A549 (cell line): Measurements from ENCODE around the gene ZNF672. TPM values are rescaled to one million over a fixed set of nuclear protein-coding genes. Genes with fewer than 3 reads are reported as not detected.

Source experiments
- ATAC-seq, 2 experiments: fragments of 200-7000 bp in 1 of 2; fragments of >200 bp in 1 of 2; cut with Nextera tagmentation in 1 of 2; cut with Tn5 transposase in 1 of 2; 3 replicates each; pipeline versions ENCODE4 v1.8.0 to v1.9.1; 2018 to 2020; ENCODE audit warnings: mild to moderate bottlenecking in 1 of 2, moderate library complexity in 1 of 2
- CTCF ChIA-PET: fragments of 300-600 bp; sonication (Branson Sonifier 250); formaldehyde crosslinking; extraction: SDS; loops from one replicate; lab custom pipeline; 2021; ENCODE audit warnings: antibody characterized with exemption, inconsistent platforms; lab: Yijun Ruan, JAX
- POLR2A ChIA-PET: fragments of 350-600 bp; formaldehyde crosslinking; extraction: SDS; loops from one replicate; lab custom pipeline; 2021; ENCODE audit warnings: antibody characterized with exemption, inconsistent platforms; lab: Yijun Ruan, JAX
- DNase-seq, 2 experiments: peaks; one replicate each; pipeline versions ENCODE4 v3.0.0 to v3.0.0-alpha.2; 2011 to 2016; ENCODE audit warnings: low read depth in 1 of 2, low spot score in 1 of 2
- FAIRE-seq: peaks from 2 replicates; lab custom pipeline; 2011; peaks lifted over from hg19 to GRCh38; lab: Jason Lieb, UNC
- H3K27ac ChIP-seq, 2 experiments: fragments of >200 bp; sonication (Bioruptor Twin); formaldehyde crosslinking; 3 replicates each; pipeline ENCODE4 v1.5.1; 2016 to 2017
- H3K4me1 ChIP-seq: fragments of >200 bp; sonication (Bioruptor Twin); formaldehyde crosslinking; 3 replicates; pipeline ENCODE4 v1.6.1; 2016
- H3K4me2 ChIP-seq: fragments of >200 bp; sonication (Bioruptor Twin); formaldehyde crosslinking; 3 replicates; pipeline ENCODE4 v1.6.1; 2016
- H3K4me3 ChIP-seq: fragments of >200 bp; sonication (Bioruptor Twin); formaldehyde crosslinking; 3 replicates; pipeline ENCODE4 v1.5.1; 2016
- H3K9me3 ChIP-seq: fragments of >200 bp; sonication (Bioruptor Twin); formaldehyde crosslinking; 3 replicates; pipeline ENCODE4 v1.6.1; 2016
- BHLHE40 ChIP-seq: IDR thresholded peaks from 2 replicates; pipeline ENCODE4 v1.6.1; 2012; ENCODE audit warnings: low read depth, low read length, inconsistent platforms
- CBX2 ChIP-seq: fragments of 200-600 bp; sonication (generic); IDR thresholded peaks from 2 replicates; pipeline ENCODE4 v1.6.1; 2016; ENCODE audit warnings: low read depth, mild to moderate bottlenecking, borderline replicate concordance
- CBX8 ChIP-seq: fragments of 200-600 bp; sonication (generic); IDR thresholded peaks from 2 replicates; pipeline ENCODE4 v1.6.1; 2016
- ESRRA ChIP-seq: fragments of 150-350 bp; IDR thresholded peaks from 2 replicates; pipeline ENCODE4 v1.6.1; 2014; ENCODE audit warnings: mild to moderate bottlenecking, low read length, borderline replicate concordance
- FOXS1 ChIP-seq: fragments of 250-450 bp; sonication (Bioruptor Pico); IDR thresholded peaks from 2 replicates; pipeline ENCODE4 v1.5.0; 2020; ENCODE audit warnings: mild to moderate bottlenecking, moderate library complexity
- GATA3 ChIP-seq: IDR thresholded peaks from 2 replicates; pipeline ENCODE4 v1.6.1; 2012; ENCODE audit warnings: borderline replicate concordance
- HDAC2 ChIP-seq: fragments of 200-600 bp; sonication (generic); IDR thresholded peaks from 2 replicates; pipeline ENCODE4 v1.6.1; 2016
- HOXB5 ChIP-seq: fragments of 250-450 bp; sonication (Bioruptor Pico); IDR thresholded peaks from 2 replicates; pipeline ENCODE4 v1.5.0; 2020; ENCODE audit warnings: mild to moderate bottlenecking, moderate library complexity
- JUN ChIP-seq, 2 experiments: fragments of >200 bp; sonication (Bioruptor Twin); formaldehyde crosslinking; IDR thresholded peaks; 2 replicates in 1 of 2; 3 replicates in 1 of 2; pipeline ENCODE4 v1.6.1; 2016 to 2017
- JUNB ChIP-seq: fragments of >200 bp; sonication (Bioruptor Twin); formaldehyde crosslinking; IDR thresholded peaks from 2 replicates; pipeline ENCODE4 v1.6.1; 2016
- MAFK ChIP-seq: fragments of 450-650 bp; IDR thresholded peaks from 2 replicates; pipeline ENCODE4 v1.6.1; 2014; ENCODE audit not compliant: partially characterized antibody
- MYC ChIP-seq: IDR thresholded peaks from 2 replicates; pipeline ENCODE4 v1.6.1; 2012; ENCODE audit warnings: mild to moderate bottlenecking, inconsistent platforms, low read length, improper control_type of control experiment, borderline replicate concordance
- NR3C1 ChIP-seq: fragments of >200 bp; sonication (Bioruptor Twin); formaldehyde crosslinking; IDR thresholded peaks from 3 replicates; pipeline ENCODE4 v1.6.1; 2017
- RFX5 ChIP-seq: fragments of 450-650 bp; IDR thresholded peaks from 2 replicates; pipeline ENCODE4 v1.7.1; 2014; ENCODE audit warnings: antibody characterized with exemption, mild to moderate bottlenecking, moderate library complexity
- RNF2 ChIP-seq: fragments of 200-600 bp; sonication (generic); IDR thresholded peaks from 2 replicates; pipeline ENCODE4 v1.6.1; 2016; ENCODE audit warnings: low read depth, mild to moderate bottlenecking, antibody characterized with exemption, moderate library complexity, borderline replicate concordance
- TFCP2L1 ChIP-seq: fragments of 250-450 bp; sonication (Bioruptor Pico); IDR thresholded peaks from 2 replicates; pipeline ENCODE4 v1.5.0; 2021; ENCODE audit warnings: mild to moderate bottlenecking
- WGBS: methylation state at CpG from one replicate; pipeline ENCODE4 v1.1.6; 2017; ENCODE audit errors: missing lambda C conversion rate; 5-methylcytosine and 5-hydroxymethylcytosine counted together
- polyA plus RNA-seq, 4 experiments: library from polyadenylated mRNA; depleted of rRNA in 3 of 4; stranded (reverse); fragments of >200 nt; fragmentation: RNase III in 1 of 4; extraction: RNeasy Plus Mini Kit Qiagen cat#74134 plus additional on column Dnase treatment in 1 of 4; gene quantifications; 2 replicates in 3 of 4; 3 replicates in 1 of 4; pipeline ENCODE4 v1.2.3, GENCODE V29; 2011 to 2017
- TF ChIP-seq, protein P1 (sequence below): fragments of >200 bp; sonication (Bioruptor Twin); formaldehyde crosslinking; IDR thresholded peaks from 2 replicates; pipeline ENCODE4 v1.6.1; 2016
- TF ChIP-seq, protein P2 (sequence below): fragments of 250-450 bp; sonication (Bioruptor Pico); IDR thresholded peaks from 2 replicates; pipeline ENCODE4 v1.5.0; 2020; ENCODE audit warnings: low read depth, mild to moderate bottlenecking, moderate library complexity
- TF ChIP-seq, protein P3 (sequence below): IDR thresholded peaks from 2 replicates; pipeline ENCODE4 v1.6.1; 2012
- TF ChIP-seq, protein P4 (sequence below): IDR thresholded peaks from 2 replicates; pipeline ENCODE4 v1.6.1; 2012
- TF ChIP-seq, protein P5 (sequence below): fragments of 250-450 bp; sonication (Bioruptor Pico); IDR thresholded peaks from 2 replicates; pipeline ENCODE4 v1.5.0; 2021; ENCODE audit warnings: mild to moderate bottlenecking, moderate library complexity, borderline replicate concordance

The ZNF672 gene
- polyA plus RNA-seq, 2 of the 4 experiments (the other 2 are of a cell fraction), result 18.9 to 20.6 TPM

- Histone ChIP-seq H3K4me3 (no peak overlapping the region), H3K27ac (no peak overlapping the region; a peak in 1 of 6 replicates), H3K4me1 (peaks cover 10% of the 10 kb centered on the region; the same call in 2 of the 3 replicates), H3K4me2 (no peak overlapping the region), H3K9me3 (no peaks in the 10 kb centered on the region)
- ATAC-seq, result peak; percentile 49 to 65; a peak in 3 of 6 replicates
- POLR2A ChIA-PET, result no interaction called here
- FAIRE-seq, result no peak
- WGBS, result 94% methylated on average over 55 of the region's 57 CpGs
- DNase-seq, result peak in 1 of 2 experiments; percentile 18
- CTCF ChIA-PET, result interaction anchor here (0.7 to 2.5 kb wide), 4 partner anchors 10 to 61 kb away, joined by 3 to 6 read pairs (median 4); partner anchors contain the start of gene SH3BP5L
- TF ChIP-seq MAFK (no peak), TFCP2L1 (no peak), NR3C1 (no peak), FOXS1 (CRISPR knock-in tag) (no peak), CBX8 (no peak), HDAC2 (no peak), GATA3 (no peak), ESRRA (no peak), RNF2 (no peak), JUNB (no peak), BHLHE40 (no peak), JUN (IDR thresholded peaks at IDR 0.05) (no peak), MYC (no peak)
- TF ChIP-seq, protein P1, sequence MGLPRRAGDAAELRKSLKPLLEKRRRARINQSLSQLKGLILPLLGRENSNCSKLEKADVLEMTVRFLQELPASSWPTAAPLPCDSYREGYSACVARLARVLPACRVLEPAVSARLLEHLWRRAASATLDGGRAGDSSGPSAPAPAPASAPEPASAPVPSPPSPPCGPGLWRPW, result no peak
- TF ChIP-seq, protein P2, sequence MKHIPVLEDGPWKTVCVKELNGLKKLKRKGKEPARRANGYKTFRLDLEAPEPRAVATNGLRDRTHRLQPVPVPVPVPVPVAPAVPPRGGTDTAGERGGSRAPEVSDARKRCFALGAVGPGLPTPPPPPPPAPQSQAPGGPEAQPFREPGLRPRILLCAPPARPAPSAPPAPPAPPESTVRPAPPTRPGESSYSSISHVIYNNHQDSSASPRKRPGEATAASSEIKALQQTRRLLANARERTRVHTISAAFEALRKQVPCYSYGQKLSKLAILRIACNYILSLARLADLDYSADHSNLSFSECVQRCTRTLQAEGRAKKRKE (CRISPR knock-in tag), result no peak
- TF ChIP-seq, protein P3, sequence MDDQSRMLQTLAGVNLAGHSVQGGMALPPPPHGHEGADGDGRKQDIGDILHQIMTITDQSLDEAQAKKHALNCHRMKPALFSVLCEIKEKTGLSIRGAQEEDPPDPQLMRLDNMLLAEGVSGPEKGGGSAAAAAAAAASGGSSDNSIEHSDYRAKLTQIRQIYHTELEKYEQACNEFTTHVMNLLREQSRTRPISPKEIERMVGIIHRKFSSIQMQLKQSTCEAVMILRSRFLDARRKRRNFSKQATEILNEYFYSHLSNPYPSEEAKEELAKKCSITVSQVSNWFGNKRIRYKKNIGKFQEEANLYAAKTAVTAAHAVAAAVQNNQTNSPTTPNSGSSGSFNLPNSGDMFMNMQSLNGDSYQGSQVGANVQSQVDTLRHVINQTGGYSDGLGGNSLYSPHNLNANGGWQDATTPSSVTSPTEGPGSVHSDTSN, result no peak
- TF ChIP-seq, protein P4, sequence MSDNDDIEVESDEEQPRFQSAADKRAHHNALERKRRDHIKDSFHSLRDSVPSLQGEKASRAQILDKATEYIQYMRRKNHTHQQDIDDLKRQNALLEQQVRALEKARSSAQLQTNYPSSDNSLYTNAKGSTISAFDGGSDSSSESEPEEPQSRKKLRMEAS, result no peak
These were observed 26.2 kb upstream of the ZNF672 start for GRCh38 chr1:248811514-248812490.

DNA sequence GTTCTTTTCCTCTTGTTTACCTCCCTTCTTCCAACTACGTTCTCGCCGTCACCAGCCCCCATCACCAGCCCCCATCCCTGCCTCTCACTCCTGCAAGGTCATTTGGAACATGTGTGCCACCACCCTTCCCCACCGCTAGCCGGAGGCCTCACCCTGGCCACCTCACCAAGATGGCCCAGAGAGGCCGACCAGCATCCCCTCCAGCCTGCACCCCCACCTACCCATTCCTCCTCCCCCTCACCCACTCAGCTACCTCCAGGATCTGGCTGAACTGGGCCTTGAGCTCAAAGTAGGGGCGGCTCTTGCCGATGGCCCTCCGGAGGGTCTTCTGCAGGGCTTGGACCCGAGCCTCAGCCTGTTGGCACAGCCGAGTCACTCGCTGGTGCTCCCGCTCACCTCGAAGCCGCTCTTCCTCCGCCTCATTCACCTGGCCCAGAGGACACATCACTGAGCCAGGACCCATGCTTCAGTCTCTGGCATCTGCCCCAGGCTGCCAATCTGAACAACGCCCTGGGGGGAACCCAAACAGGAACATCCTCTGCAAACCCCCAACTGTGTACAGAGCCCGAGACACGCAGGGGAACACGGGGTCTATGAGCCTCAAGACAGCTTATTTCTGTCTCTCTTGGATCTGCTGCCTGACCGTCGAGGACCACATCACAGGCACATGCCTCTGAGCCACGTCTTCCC lies 25.1 kb upstream of the ZNF672 start:
- TF ChIP-seq MAFK (no peak), HDAC2 (no peak), HOXB5 (no peak), CBX2 (no peak), NR3C1 (no peak), MYC (no peak), RFX5 (no peak)
- TF ChIP-seq, protein P2 (CRISPR knock-in tag), result no peak
- TF ChIP-seq, protein P5, sequence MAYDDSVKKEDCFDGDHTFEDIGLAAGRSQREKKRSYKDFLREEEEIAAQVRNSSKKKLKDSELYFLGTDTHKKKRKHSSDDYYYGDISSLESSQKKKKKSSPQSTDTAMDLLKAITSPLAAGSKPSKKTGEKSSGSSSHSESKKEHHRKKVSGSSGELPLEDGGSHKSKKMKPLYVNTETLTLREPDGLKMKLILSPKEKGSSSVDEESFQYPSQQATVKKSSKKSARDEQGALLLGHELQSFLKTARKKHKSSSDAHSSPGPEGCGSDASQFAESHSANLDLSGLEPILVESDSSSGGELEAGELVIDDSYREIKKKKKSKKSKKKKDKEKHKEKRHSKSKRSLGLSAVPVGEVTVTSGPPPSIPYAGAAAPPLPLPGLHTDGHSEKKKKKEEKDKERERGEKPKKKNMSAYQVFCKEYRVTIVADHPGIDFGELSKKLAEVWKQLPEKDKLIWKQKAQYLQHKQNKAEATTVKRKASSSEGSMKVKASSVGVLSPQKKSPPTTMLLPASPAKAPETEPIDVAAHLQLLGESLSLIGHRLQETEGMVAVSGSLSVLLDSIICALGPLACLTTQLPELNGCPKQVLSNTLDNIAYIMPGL (CRISPR knock-in tag), result no peak
- no peak for ATAC-seq
- H3K27ac ChIP-seq, result no peak overlapping the region
- CTCF ChIA-PET, result interaction anchor here (1.4 to 2.5 kb wide), 3 partner anchors 8 to 26 kb away, joined by 4 to 6 read pairs (median 4); partner anchors contain the start of gene SH3BP5L
- 93% methylated on average over 22 of the region's 23 CpGs for WGBS
- DNase-seq, result no peak
- H3K4me3 ChIP-seq, result no peak overlapping the region
- H3K4me1 ChIP-seq, result peaks cover 10% of the 10 kb centered on the region; the same call in 2 of the 3 replicates
- POLR2A ChIA-PET, result no interaction called here
- no peak for FAIRE-seq
- no peaks in the 10 kb centered on the region for H3K9me3 ChIP-seq
- H3K4me2 ChIP-seq, result no peak overlapping the region
